GM21360 (cell line): ENCODE measurements around the gene TFIP11.
A peak's percentile ranks its signal among the peaks of the same experiment; 100 is the strongest.

Experiments
- ATAC-seq: cut with Tn5 transposase; IDR thresholded peaks from one replicate; pipeline ENCODE4 v1.9.1; 2021; ENCODE audit warnings: mild to moderate bottlenecking, moderate library complexity; ENCODE audit not compliant: unreplicated experiment

TFIP11 gene

GRCh38 chr22:26513838-26514237, 1.6 kb upstream of the TFIP11 start:
- ATAC-seq = no peak

- no peak for ATAC-seq
These were observed 4.1 kb downstream of the TFIP11 start for GRCh38 chr22:26508148-26508547.

- no peak for ATAC-seq
These were observed 8.5 kb downstream of the TFIP11 start for GRCh38 chr22:26503758-26504157.

- ATAC-seq = no peak
These were observed 9.3 kb downstream of the TFIP11 start for GRCh38 chr22:26502688-26503561.

GRCh38 chr22:26501996-26502395, 10.3 kb downstream of the TFIP11 start:
- no peak for ATAC-seq

GRCh38 chr22:26499188-26499703, 13.0 kb downstream of the TFIP11 start:
- ATAC-seq = no peak

GRCh38 chr22:26496456-26496855, 15.8 kb downstream of the TFIP11 start:
- ATAC-seq = no peak

- ATAC-seq = no peak
These were observed 17.8 kb downstream of the TFIP11 start for GRCh38 chr22:26494506-26494905.

- ATAC-seq = no peak
These were observed 20.1 kb downstream of the TFIP11 start for GRCh38 chr22:26492220-26492619.

GRCh38 chr22:26489447-26490036, 22.7 kb downstream of the TFIP11 start:
- no peak for ATAC-seq

GRCh38 chr22:26487996-26488395, 24.3 kb downstream of the TFIP11 start:
- ATAC-seq = no peak

GRCh38 chr22:26486394-26486793, 25.9 kb downstream of the TFIP11 start:
- ATAC-seq = no peak

- no peak for ATAC-seq
These were observed 26.4 kb downstream of the TFIP11 start for GRCh38 chr22:26485806-26486390.

- ATAC-seq = no peak
These were observed 27.3 kb downstream of the TFIP11 start for GRCh38 chr22:26485013-26485412.

- ATAC-seq = no peak
These were observed 27.9 kb downstream of the TFIP11 start for GRCh38 chr22:26484360-26484706.

- ATAC-seq = peak; percentile 71
These were observed 28.6 kb downstream of the TFIP11 start, which contains the start of the genes HPS4 and SRRD for GRCh38 chr22:26483439-26484359. HPS4 (minus strand) TSS chr22:26483783; CDS start chr22:26481762, 2,021 bp downstream. SRRD (plus strand) TSS chr22:26483877; CDS start chr22:26483891, 14 bp downstream.

GRCh38 chr22:26483043-26483438, 29.2 kb downstream of the TFIP11 start:
- ATAC-seq = no peak

GRCh38 chr22:26482161-26482560, 30.1 kb downstream of the TFIP11 start:
- ATAC-seq = no peak

GRCh38 chr22:26481694-26482093, 30.6 kb downstream of the TFIP11 start:
- no peak for ATAC-seq

- ATAC-seq = no peak
These were observed 31.1 kb downstream of the TFIP11 start for GRCh38 chr22:26481112-26481693.
